GM21737 (cell line): ENCODE measurements around the gene MAPK12.

Source experiments
- ATAC-seq: cut with Tn5 transposase; IDR thresholded peaks from one replicate; pipeline ENCODE4 v1.9.1; 2021; ENCODE audit warnings: mild to moderate bottlenecking, moderate library complexity; ENCODE audit not compliant: unreplicated experiment

The MAPK12 gene

DNA sequence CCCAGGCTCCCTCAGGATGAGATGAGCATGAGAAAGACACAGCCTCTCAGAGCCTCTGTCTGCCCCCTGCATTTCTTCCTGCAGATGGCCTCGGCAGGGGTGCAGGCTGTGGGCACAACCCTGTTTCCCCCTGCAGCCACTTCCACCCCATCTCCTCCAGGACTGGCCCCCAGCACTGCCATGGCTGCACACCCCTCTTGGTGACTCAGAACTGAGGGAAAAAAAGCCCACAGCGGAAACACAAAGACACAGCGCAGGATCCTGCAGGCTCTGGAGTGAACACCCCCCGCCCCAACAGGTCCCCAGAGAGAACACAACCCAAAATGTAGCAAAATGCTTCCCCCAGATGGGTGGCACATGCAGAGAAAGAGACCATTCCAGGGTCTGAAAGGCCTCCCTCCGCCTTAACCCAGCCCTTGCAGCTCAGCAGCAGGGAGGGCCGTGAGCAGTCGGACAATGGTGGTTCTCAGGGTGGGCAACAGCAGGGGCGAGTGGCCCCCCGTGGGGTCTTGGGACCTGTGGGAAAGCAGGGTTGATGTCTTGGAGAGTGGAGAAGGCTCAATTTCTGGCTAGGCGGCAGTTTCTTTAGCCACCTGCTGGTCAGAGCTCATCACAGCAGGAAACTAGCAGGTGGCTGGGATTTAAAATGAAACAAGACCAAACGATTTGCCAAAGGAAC is 24.6 kb downstream of the MAPK12 start:
- ATAC-seq: no peak

DNA sequence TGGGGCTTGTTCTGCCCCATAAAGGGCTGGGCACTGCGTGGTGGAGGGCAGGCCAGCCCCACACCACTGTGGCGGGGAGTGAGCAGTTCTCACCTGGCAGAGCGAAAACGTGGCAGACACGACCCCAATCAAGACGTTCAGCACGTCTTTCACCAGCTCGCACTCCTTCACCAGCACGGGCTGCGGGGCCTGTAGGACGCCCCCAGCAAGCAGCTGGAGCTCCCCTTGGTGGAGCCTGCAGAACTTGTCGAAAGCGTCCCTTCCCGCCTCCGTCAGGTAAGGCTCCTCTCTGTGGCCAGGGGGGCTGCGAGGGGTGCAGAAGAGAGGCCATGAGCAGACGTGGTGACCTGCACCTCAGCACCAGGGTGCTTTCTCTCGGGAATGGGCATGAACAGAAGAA is 28.3 kb downstream of the MAPK12 start:
- no peak for ATAC-seq

DNA sequence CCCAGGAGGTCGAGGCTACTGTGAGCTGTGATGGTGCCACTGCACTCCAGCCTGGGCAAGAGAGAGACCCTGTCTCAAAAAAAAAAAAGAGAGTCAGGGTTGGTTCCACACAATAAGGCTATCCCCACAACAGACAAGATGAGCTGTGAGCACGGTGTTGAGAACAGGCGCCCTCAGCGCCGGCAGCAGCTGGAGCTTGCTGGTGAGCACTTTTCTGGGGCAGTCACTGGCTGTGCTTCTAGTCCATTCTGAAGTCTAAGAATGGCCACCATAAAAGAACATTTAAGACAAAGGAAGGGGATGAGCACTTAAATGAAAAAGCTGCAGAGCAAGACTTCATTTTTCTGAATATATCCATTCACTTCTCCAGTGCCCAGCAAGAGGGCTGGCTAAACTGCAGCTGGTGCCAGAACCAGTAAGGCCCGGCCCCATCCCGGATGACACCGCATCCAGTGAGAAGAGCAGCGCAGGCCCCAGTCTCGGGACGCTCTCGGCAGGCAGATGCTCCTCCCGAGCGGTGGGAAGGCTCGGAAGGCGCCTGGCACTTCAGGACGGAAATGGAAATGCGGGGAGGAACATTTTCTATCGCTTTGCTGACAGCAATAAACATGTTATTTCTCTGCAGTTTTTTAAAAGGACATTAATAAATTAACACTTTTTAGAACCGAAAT is 28.9 kb downstream of the MAPK12 start:
- no peak for ATAC-seq

DNA sequence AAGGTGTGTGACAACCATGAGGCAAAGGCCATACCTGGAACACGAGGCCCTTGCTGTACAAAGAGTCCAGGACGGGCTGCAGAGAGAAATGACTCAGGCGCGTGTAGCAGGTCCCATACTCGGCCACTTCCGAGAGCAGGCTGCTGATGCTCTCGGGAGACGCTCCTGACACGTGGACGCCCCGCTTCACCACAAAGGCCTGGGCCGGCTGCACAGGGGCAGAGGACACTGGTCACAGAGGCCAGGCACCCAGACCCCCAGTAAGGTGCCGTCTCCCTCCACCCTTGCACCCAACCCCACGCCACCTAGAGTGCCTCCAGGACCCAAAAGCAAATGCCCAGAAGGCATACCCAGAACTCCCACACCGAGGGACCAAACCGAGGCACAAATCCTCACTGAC is 32.1 kb downstream of the MAPK12 start:
- ATAC-seq: no peak

DNA sequence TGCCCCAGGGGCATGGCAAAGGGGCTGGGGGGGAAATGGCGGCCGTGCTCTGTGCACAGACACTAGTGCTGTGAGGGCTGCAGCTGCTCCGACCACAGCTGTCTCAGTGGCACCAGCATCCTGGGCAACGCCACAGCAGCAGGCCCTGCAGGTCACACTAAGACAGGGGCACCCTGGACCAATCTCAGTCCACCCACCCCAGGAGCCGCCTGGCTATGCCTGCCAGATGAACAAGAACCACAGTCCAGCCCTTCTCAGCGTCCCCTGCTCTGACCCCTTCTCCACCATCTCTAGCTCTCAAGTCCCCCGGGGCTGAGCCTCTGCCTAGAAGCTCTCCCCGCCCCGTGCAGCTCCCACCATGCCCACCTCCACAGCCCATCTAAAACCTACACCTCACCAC is 33.1 kb downstream of the MAPK12 start:
- no peak for ATAC-seq

DNA sequence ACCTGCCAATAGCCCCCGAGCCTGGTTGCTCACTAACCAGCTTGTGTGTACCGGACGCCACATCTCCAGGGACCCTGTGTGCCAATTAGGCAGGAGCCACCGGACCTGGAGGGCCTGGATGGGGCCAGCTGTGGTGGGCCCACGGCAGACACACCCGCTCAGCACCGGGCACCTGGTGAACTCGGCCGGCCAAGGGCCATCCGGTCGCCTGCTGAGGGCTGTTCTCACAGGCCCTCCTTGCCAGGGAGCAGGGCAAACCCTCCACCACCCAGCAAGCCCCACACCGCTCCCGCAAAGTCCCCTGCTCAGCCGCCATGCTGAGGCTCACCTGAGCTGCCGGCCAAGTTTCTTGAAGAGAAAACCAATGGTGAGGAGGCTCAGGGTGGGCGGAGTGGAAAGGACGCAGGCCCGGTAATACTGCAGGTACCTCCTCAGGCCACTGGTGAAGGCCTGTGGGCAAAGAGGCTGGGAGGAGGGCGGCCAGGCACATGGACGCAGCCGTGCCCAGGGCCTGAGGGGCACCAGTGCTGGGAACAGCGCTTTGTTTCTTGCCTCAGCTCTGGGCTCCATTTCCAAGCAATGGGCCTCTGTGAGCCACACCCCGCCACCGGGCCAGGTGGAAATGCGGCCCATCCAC is 33.8 kb downstream of the MAPK12 start:
- no peak for ATAC-seq

DNA sequence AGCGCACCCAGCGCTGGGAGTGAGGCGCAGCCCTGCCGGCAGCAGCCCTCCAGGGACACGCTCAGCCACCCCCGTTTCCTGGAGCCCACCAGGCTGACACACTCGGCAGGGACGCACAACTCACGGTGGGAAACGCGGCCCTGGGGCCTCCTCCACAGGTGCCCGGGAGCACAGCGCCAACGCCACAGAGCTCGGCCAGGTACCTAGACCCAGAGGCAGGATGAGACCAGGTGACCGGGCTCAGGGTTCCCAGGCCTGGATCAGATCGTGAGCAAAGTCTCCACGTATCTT is 34.7 kb downstream of the MAPK12 start:
- ATAC-seq: no peak

DNA sequence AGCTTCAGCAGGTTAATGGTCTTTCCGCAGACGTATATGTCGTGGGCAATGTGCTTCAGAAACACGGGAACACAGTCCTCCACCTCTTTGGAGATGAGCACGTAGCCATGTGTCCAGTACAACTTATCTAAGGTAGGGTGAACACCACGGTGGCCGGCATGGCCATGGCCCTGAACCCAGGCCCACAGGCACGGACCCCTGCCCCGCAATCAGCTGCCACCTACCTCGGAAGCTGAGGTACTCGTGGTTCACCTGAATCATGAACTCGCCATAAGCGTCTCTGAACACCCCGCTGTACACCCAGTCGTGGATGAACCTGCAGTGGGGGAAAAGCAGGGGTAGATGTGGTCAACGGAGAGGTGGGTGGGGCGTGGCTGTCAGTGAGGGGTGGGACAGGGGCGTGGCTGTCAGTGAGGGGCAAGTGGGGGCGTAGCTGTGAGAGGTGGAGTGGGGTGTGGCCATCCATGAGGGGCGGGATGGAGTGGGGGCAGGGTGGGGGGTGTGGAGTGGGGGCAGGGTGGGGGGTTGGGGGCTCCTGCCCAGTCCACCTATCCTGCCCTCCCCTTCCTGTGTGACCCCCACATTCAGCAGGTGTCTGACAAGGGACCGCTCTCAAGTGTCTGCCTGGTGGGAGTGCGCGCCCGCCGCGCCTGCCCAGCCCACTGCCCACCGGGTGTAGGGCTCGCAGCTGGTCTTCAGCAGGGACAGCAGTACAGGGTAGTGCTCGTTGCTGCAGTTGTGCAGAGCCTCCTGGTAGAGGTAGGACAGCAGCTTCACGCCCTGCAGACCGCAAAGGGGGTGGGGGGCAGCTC is 35.2 kb downstream of the MAPK12 start:
- ATAC-seq: no peak

DNA sequence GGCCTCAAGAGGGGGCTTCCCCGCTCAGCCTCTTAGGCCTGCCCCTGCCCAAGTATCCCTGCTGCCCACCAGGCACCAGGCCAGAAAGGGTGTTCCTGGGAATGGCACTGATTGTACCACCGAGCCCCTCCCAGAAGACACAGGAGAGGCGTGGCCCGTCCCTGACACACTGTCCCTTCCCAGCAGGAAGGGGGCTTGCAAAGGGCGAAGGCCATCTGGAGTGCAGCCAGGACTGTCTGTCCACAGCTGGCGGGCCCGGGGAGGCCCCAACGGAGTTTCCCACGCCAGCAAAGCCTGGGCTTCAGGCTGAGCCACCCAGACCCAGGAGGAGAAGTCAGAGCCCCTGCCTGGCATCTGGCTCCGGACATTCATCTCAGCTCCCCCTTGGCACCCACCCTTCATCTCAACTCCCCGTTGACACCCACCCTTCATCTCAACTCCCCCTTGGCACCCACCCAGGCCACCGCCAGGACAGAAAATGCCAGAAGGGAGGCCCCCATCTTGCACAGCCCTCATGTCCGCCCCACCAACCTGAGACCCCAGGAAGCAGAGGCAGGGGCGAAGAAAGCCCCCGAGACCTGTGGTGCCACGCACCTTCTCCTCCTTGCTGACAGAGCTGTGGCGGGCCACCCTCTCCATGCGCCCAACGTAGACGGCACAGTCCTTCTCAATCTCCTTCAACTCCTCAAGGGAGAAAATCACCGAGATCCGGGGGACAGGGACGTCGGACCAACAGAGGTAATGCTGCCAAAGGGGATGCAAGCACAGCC is 36.1 kb downstream of the MAPK12 start:
- no peak for ATAC-seq

DNA sequence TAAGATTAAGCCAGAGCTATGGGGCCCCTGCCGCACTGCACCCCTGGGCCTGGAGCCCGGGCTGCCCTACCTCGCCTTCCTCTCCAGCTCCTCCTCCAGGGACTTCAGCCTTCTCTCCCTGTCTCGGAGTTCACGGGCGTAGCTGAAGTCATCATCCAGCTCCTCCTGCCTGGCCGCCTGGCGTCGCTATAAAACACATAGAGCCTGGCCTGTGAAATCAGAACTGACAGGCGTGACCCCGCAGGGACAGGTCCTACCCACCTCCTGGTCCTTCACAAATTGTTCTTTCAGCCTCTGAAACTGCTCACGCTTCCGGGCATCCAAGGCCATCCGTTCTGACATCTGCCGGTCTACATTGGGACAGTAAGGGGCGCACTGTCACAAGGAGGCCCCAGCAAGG is 37.4 kb downstream of the MAPK12 start:
- ATAC-seq: no peak

DNA sequence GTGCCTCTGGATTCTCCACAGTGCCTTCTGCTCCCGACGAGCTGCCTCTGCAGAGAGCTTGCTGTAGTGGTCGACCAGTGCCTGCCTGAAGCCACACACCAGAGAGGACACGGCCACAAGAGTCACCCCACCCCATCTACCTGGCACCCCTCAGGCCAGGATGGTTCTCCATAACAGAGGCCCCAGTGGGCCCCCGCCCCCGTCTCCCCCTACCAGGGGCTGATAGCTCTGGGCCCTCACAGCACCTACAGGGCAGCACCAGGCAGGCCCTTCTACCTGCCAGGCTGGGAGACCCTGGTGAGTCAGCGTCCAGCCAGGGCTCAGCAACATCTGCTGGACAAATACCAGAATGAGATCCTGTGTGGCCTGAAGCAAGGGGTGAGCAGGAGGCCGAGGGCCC is 39.0 kb downstream of the MAPK12 start:
- no peak for ATAC-seq

DNA sequence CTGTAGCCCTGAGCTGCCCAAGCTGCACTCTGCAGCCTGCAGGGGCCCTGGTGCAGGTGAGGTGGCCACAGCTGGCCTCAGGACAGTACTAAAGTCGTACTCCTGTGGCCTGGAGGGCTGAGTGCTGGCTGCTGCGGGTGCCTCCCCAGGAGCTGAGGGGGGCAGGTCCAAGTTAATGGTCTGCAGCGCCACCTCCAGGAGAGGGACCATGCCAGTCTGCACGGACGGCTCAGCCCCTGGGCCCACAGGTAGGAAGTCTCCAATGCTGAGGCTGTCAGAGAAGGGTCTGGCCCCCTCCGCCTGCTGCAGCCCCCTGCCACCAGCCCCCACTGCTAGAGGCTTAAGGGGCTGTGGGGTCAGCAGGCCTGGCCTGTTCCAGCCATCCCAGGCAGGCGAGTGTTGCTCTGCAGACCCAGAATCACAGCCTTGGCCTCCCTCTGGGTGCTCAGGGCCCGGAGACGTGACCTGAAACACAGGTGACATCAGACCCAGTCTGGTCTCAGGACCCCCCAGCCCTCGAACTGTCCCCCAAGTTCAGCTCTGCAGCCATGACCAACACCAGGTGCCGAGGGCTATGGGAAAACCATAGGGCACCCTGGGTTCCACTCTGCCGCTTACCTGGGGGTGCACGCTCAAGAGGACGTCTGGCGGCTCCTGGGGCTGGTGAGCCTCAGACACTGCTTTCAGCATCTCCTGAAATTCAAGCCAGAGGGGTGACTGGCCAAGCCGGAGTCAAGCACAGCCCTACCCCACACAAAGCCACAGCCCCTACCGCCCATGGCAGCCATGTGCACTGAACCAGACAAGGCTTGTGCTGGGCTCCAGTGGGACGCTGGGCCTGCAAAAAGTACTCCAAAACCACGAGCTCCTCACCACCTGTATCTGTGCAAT is 39.8 kb downstream of the MAPK12 start:
- no peak for ATAC-seq

DNA sequence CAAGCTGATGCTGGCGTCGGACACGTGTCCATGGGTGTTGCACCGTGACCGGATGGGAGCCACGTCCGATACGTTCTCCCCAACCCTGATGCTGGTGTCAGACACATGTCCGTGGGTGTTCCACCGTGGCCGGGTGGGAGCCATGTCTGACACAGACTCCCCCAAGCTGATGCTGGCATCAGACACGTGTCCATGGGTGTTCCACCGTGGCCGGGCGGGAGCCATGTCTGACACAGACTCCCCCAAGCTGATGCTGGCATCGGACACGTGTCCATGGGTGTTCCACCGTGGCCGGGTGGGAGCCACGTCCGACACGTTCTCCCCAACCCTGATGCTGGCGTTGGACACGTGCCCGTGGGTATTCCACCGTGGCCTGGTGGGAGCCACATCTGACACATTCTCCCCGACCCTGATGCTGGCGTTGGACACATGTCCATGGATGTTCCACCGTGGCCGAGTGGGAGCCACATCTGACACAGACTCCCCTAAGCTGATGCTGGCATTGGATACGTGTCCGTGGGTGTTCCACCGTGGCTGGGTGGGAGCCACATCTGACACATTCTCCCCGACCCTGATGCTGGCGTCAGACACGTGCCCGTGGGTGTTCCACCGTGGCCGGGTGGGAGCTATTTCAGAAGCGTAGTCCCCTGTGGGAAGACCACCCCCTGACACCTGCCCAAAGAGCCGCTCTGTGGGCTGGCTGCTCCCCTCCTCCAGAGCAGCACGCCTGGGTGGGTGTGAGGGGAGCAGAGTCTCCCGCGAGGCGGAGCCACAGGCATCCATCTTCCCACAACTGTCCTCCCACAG is 40.7 kb downstream of the MAPK12 start:
- no peak for ATAC-seq

DNA sequence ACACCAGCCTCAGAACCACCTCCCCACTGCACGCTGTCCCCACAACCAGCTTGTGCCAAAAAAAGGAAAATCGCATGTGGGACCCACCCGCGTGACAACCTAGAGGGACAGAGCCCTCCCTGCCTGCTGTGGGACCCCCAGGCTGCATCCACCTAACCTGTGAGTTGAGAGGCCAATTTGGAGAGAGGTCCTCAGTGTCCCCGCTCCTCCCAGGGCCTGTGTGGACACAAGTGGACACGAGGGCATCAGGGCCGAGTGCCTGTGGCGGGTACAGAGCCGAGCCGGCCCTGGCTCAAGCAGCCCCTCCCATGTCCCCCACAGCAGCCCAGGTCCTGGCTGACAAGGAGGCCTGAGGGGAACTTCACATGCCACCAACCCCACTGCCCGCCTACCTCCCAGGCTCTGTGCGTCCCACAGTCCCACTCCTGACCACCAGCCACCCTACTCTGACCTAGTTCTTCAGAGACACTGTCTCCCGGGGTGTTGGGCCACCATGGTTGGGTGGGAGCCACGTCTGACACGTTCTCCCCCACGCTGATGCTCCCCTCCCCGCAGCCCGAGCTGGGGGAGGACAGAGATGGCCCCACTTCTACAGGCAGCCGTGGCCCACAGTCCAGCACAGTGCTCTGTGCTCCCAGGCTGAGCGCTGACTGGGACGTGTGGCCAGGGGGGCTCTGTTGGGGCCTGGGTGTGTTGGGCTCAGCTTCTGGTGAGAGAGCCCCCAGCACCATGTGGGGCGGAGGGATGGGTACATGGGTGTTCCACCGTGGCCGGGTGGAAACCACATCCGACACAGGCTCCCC is 41.5 kb downstream of the MAPK12 start:
- ATAC-seq: no peak

DNA sequence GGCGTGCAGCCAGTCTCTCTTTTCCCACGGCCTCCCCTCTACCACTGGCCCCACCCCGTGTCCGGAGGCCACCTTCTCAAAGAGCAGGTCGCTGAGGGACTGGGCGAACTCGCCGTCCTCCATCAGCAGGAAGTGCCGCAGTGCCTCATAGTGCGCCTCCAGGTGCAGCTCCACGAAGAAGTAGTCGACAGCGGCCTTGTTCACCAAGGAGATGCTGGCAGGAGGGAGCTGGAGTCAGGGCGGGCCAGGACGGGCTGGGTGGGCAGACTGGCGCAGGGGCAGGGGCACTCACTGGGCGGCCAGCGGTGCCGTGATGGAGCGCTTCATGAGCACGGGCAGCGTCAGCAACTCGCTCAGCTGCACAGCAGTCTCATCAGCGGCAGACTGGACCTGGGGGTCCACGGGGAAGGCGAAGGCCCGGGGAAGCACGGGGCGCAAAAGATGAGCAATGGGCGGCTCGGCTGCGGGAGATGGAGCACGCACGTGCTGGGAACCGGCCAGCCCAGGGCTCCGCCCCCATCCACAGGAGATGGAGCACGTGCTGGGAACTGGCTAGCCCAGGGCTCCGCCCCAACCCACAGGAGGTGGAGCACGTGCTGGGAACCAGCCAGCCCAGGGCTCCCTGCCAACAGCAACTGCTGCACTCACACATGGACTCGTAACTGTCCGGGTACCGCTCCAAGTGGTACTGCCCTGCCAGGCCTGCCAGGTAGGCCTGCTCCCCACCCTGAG is 42.3 kb downstream of the MAPK12 start:
- ATAC-seq: no peak

DNA sequence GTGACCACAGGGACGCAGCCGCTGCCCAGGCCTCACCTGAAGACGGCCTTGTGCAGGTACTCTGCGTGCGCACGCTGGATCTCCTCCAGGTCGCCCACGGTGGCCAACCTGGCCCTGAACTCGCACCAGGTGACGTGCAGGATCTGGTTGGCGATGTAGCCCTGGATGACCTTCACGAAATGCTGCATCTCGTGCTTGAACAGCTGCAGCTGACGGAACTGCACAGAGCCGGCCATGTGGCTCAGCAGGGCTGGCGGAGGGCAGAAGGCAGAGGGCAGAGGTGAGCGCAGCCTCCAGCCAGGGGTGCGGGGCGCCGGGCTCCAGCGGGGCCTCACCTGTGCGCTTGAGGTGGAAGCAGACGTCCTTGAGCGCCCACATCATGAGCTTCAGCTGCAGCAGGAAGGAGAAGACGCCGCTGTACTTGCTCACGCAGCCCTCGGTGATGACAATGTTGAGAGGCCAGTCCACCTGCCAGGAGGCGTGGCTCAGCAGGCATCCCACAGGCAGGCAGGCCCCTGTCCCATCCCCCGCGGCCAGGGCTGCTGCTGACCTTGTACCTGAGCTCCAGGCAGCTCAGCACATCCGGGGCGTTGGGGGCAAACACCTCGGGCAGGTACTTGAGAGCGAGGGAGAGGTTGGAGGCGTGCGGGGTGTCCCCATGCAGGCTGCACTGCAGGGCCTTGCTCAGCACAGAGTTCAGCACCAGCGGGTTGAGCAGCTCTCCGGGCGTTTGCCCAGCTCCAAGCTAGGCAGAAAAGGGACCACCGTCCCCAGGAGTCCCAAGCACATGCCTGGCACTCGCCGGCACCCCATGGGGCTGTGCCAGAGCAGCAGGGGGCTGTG is 43.1 kb downstream of the MAPK12 start:
- ATAC-seq: no peak
